K562 (cell line): ENCODE measurements around the gene EPB42. TPM values are rescaled to one million over a fixed set of nuclear protein-coding genes. Genes with fewer than 3 reads are reported as not detected.

Experiments
- ATAC-seq: fragments of 200-7000 bp; cut with Tn5 transposase; 3 replicates; pipeline ENCODE4 v1.9.1; 2020; ENCODE audit warnings: moderate library complexity
- BruUV-seq: library from RNA; stranded (reverse); fragments of 400-500 nt; replicated peaks from 2 replicates; lab custom pipeline; 2021; lab: Mats Ljungman, UMichigan
- CTCF ChIA-PET: fragments of 300-600 bp; formaldehyde crosslinking; extraction: SDS; loops from one replicate; lab custom pipeline; 2021; ENCODE audit warnings: low intra/inter-chr PET ratio; lab: Yijun Ruan, JAX
- POLR2A ChIA-PET: fragments of 300-600, 350-650 bp; sonication (Branson Sonifier 250); formaldehyde crosslinking; extraction: SDS; loops from one replicate; lab custom pipeline; 2021; ENCODE audit warnings: antibody characterized with exemption, inconsistent platforms; lab: Yijun Ruan, JAX
- DNase-seq, 4 experiments: peaks; one replicate each; pipeline versions ENCODE4 v3.0.0 to v3.0.0-alpha.2; 2011 to 2018; ENCODE audit warnings: low spot score in 3 of 4, mixed read lengths in 3 of 4; ENCODE audit errors: extremely low read depth in 1 of 4
- FAIRE-seq: peaks from 2 replicates; lab custom pipeline; 2011; peaks lifted over from hg19 to GRCh38; lab: Jason Lieb, UNC
- H2AFZ ChIP-seq: 2 replicates; pipeline ENCODE4 v1.6.0; 2011; ENCODE audit warnings: low read depth, low read length, control low read depth, inconsistent platforms
- H3K27ac ChIP-seq: fragments of 200-600 bp; 3 replicates; pipeline ENCODE4 v1.8.0; 2011; ENCODE audit warnings: low read depth, mild to moderate bottlenecking, control low read depth, inconsistent platforms, low read length, moderate library complexity, mixed read lengths; ENCODE audit errors: extremely low read depth
- H3K27me3 ChIP-seq, 2 experiments: fragments of 300-600 bp in 1 of 2; 2 replicates in 1 of 2; 3 replicates in 1 of 2; pipeline versions ENCODE4 v1.6.0 to v1.8.0; 2011; ENCODE audit warnings: inconsistent platforms in 2 of 2, low read length in 2 of 2, mild to moderate bottlenecking in 1 of 2, mixed read lengths in 1 of 2, moderate library complexity in 1 of 2; ENCODE audit not compliant: control insufficient read depth in 2 of 2, insufficient read depth in 2 of 2
- H3K36me3 ChIP-seq: fragments of 300-600 bp; 3 replicates; pipeline ENCODE4 v1.8.0; 2011; ENCODE audit warnings: mild to moderate bottlenecking, low read length, inconsistent platforms; ENCODE audit not compliant: control insufficient read depth, insufficient read depth
- H3K4me1 ChIP-seq, 2 experiments: fragments of 200-600 bp in 1 of 2; replicated peaks in 1 of 2; 2 replicates in 1 of 2; 3 replicates in 1 of 2; pipeline versions ENCODE4 v1.5.1 to v1.8.0; 2011; ENCODE audit warnings: inconsistent platforms in 2 of 2, low read length in 2 of 2, mild to moderate bottlenecking in 1 of 2, mixed read lengths in 1 of 2, moderate library complexity in 1 of 2; ENCODE audit not compliant: control insufficient read depth in 2 of 2, insufficient read depth in 2 of 2
- H3K4me2 ChIP-seq: 2 replicates; pipeline ENCODE4 v1.6.1; 2011; ENCODE audit warnings: low read length, control low read depth, inconsistent platforms, mixed read lengths; ENCODE audit not compliant: insufficient read depth
- H3K4me3 ChIP-seq: fragments of 200-600 bp; sonication (generic), shearing (Covaris generic); 2 replicates; pipeline ENCODE4 v1.5.1; 2016; ENCODE audit warnings: control low read depth, inconsistent platforms
- H3K79me2 ChIP-seq: fragments of 200-600 bp; 3 replicates; pipeline ENCODE4 v1.8.0; 2011; ENCODE audit warnings: low read length, inconsistent platforms; ENCODE audit not compliant: control insufficient read depth, insufficient read depth
- H3K9ac ChIP-seq, 2 experiments: 2 replicates each; pipeline versions ENCODE4 v1.6.0 to v1.6.1; 2011; ENCODE audit warnings: low read depth in 2 of 2, low read length in 2 of 2, control low read depth in 1 of 2, inconsistent platforms in 1 of 2, mild to moderate bottlenecking in 1 of 2, mixed read lengths in 1 of 2; ENCODE audit not compliant: insufficient read depth in 1 of 2
- H3K9me1 ChIP-seq: one replicate; pipeline ENCODE4 v1.6.0; 2011; ENCODE audit warnings: inconsistent platforms, mild to moderate bottlenecking, low read length, moderate library complexity; ENCODE audit not compliant: control insufficient read depth, insufficient read depth
- H3K9me3 ChIP-seq: replicated peaks from 2 replicates; pipeline ENCODE4 v1.5.1; 2011; ENCODE audit warnings: low read depth, low read length, inconsistent platforms; ENCODE audit not compliant: control insufficient read depth, insufficient read depth
- H4K20me1 ChIP-seq: replicated peaks from 2 replicates; pipeline ENCODE4 v1.6.1; 2011; ENCODE audit warnings: low read length, inconsistent platforms, mixed read lengths; ENCODE audit not compliant: control insufficient read depth, insufficient read depth
- CXXC5 ChIP-seq: fragments of 250-450 bp; sonication (Bioruptor Pico); IDR thresholded peaks from 2 replicates; pipeline ENCODE4 v1.8.0; 2022; ENCODE audit warnings: inconsistent platforms, mild to moderate bottlenecking, moderate library complexity
- FOXJ3 ChIP-seq: sonication (generic); formaldehyde crosslinking; IDR thresholded peaks from 2 replicates; pipeline ENCODE4 v1.4.0; 2020; ENCODE audit warnings: mild to moderate bottlenecking, missing genetic modification reagents
- HMGN3 ChIP-seq: IDR thresholded peaks from 2 replicates; pipeline ENCODE4 v1.6.1; 2011; ENCODE audit warnings: borderline replicate concordance, low read depth, mild to moderate bottlenecking, mixed read lengths, low read length; ENCODE audit not compliant: insufficient read length; ENCODE audit errors: extremely low read depth
- JUND ChIP-seq, 2 experiments: IDR thresholded peaks; 2 replicates in 1 of 2; 3 replicates in 1 of 2; pipeline ENCODE4 v1.6.1; 2011; ENCODE audit warnings: borderline replicate concordance in 2 of 2, low read depth in 2 of 2, low read length in 2 of 2, improper control_type of control experiment in 1 of 2, missing biosample characterization in 1 of 2, missing genetic modification characterization in 1 of 2, missing genetic modification reagents in 1 of 2
- KLF6 ChIP-seq: fragments of 250-450 bp; sonication (Bioruptor Pico); IDR thresholded peaks from 2 replicates; pipeline ENCODE4 v1.4.0; 2020; ENCODE audit warnings: mild to moderate bottlenecking, moderate library complexity, borderline replicate concordance
- NELFE ChIP-seq: IDR thresholded peaks from 2 replicates; pipeline ENCODE4 v1.6.1; 2011; ENCODE audit warnings: mild to moderate bottlenecking; ENCODE audit not compliant: insufficient read depth, insufficient read length
- PHB ChIP-seq: fragments of 250-450 bp; sonication (Bioruptor Pico); IDR thresholded peaks from 2 replicates; pipeline ENCODE4 v1.5.0; 2021
- PPARD ChIP-seq: fragments of 250-450 bp; sonication (Bioruptor Pico); IDR thresholded peaks from 2 replicates; pipeline ENCODE4 v1.8.0; 2022; ENCODE audit warnings: inconsistent platforms, mild to moderate bottlenecking, moderate library complexity
- TAL1 ChIP-seq: fragments of 450-650 bp; IDR thresholded peaks from 2 replicates; pipeline ENCODE4 v1.6.1; 2016; ENCODE audit warnings: mild to moderate bottlenecking
- THAP7 ChIP-seq: fragments of 250-450 bp; sonication (Bioruptor Pico); IDR thresholded peaks from 2 replicates; pipeline ENCODE4 v1.5.0; 2021
- ZKSCAN3 ChIP-seq: fragments of 250-450 bp; sonication (Bioruptor Pico); IDR thresholded peaks from 2 replicates; pipeline ENCODE4 v1.4.0; 2020
- ZNF140 ChIP-seq: fragments of 250-450 bp; sonication (Bioruptor Pico); IDR thresholded peaks from 2 replicates; pipeline ENCODE4 v1.8.0; 2021; ENCODE audit warnings: moderate library complexity, mild to moderate bottlenecking, inconsistent platforms
- WGBS: fragments of 100-300 bp; shearing (Covaris generic); methylation state at CpG from one replicate; pipeline ENCODE4 v1.1.6; 2016; ENCODE audit warnings: low coverage, mixed read lengths; ENCODE audit not compliant: insufficient coverage; ENCODE audit errors: missing lambda C conversion rate; 5-methylcytosine and 5-hydroxymethylcytosine counted together
- in situ Hi-C: fragments of 300-500 bp; cut with MboI; formaldehyde crosslinking; loops from 4 replicates; pipeline ENCODE4 v1.15.0; 2018; ENCODE audit warnings: inconsistent platforms, mixed read lengths
- intact Hi-C: fragments of 100-400 bp; cut with micrococcal nuclease; formaldehyde crosslinking; loops from 2 replicates; pipeline ENCODE4 v1.14.2; 2022
- polyA plus RNA-seq, 8 experiments: library from polyadenylated mRNA; depleted of rRNA in 4 of 8; stranded (reverse) in 5 of 8; unstranded in 3 of 8; fragments of >200 nt; fragmentation: Nextera tagmentation in 2 of 8; fragmentation: Illumina TruSeq in 1 of 8; extraction: Ambion mirVana in 2 of 8; extraction: Trizol in 1 of 8; gene quantifications; 2 replicates each; pipeline versions ENCODE4 v1.2.1 to v1.2.3, GENCODE V29; 2011 to 2014; ENCODE audit warnings: inconsistent platforms in 1 of 8, missing spikeins in 1 of 8
- total RNA-seq, 7 experiments: library from RNA; depleted of rRNA in 6 of 7; stranded (reverse); fragments of >200 nt in 6 of 7; fragmentation: Illumina TruSeq in 2 of 7; extraction: Trizol in 2 of 7; gene quantifications; 2 replicates each; pipeline versions ENCODE4 v1.2.1 to v1.2.3, GENCODE V29; 2011 to 2021; ENCODE audit warnings: low replicate concordance in 1 of 7

The EPB42 gene
- total and polyA plus RNA-seq, 9 of the 15 experiments (the other 6 are each of a cell fraction or from before 2014, with no cell fraction given): 0.38 to 2.3 (median 1.4) TPM

GRCh38 chr15:43218908-43219706, 1.7 kb downstream of the EPB42 start (continued):
- TF ChIP-seq FOXJ3 (CRISPR knock-in tag): no peak
- TF ChIP-seq ZKSCAN3 (CRISPR knock-in tag): no peak
- peak; percentile 58; the same call in 1 of the 2 replicates for TF ChIP-seq JUND (IDR thresholded peaks at IDR 0.05; ENCODE audit: borderline replicate concordance, low read depth, low read length)
- no peak; the same call in 2 of the 3 replicates for TF ChIP-seq JUND (tag; IDR thresholded peaks at IDR 0.05; ENCODE audit: borderline replicate concordance, low read depth, low read length)
- no peak for TF ChIP-seq HMGN3
- TF ChIP-seq THAP7 (CRISPR knock-in tag): no peak

GRCh38 chr15:43215961-43216360, 4.9 kb downstream of the EPB42 start:
- H3K9me1 ChIP-seq: no peaks in the 10 kb centered on the region
- H3K27ac ChIP-seq: no peak overlapping the region
- no peak overlapping the region for H2AFZ ChIP-seq
- TF ChIP-seq TAL1 (no peak), ZNF140 (CRISPR knock-in tag) (no peak), CXXC5 (CRISPR knock-in tag) (no peak), NELFE (no peak), PPARD (CRISPR knock-in tag) (no peak), KLF6 (no peak), PHB (CRISPR knock-in tag) (no peak)
- 74% methylated on average over 5 of the region's 7 CpGs for WGBS
- BruUV-seq: no TSS peak
- CTCF ChIA-PET: no interaction called here
- ATAC-seq (no peak), FAIRE-seq (no peak), DNase-seq (no peak)
- no peaks in the 10 kb centered on the region for H3K27me3 ChIP-seq
- intact Hi-C loops: no loop called here
- H3K79me2 ChIP-seq: no peaks in the 10 kb centered on the region
- no peaks in the 10 kb centered on the region for H4K20me1 ChIP-seq
- H3K36me3 ChIP-seq: no peaks in the 10 kb centered on the region
- peaks cover 21 to 27% of the 10 kb centered on the region in 2 experiments; a peak in 4 of 5 replicates for H3K4me1 ChIP-seq
- in situ Hi-C loops: no loop called here
- H3K9ac ChIP-seq: 0 out of 4 replicates have a peak overlapping the region, but pooled peaks of 1 of the 2 experiments have one; percentile 46
- POLR2A ChIA-PET: interaction anchor here (0.9 to 1.5 kb wide), 3 partner anchors 10 to 77 kb away, joined by 3 to 7 read pairs (median 5); no protein-coding TSS in a partner anchor
- H3K9me3 ChIP-seq: no peaks in the 10 kb centered on the region; the same call in 1 of the 2 replicates
- no peak overlapping the region for H3K4me3 ChIP-seq
- no peak overlapping the region for H3K4me2 ChIP-seq
